ENCODE results near the gene BRD7. TPM values are rescaled to one million over a fixed set of nuclear protein-coding genes. Genes with fewer than 3 reads are reported as not detected.

BRD7 gene
- total and polyA plus RNA-seq, 10 of the 15 experiments (the other 5 are each of a cell fraction or from before 2014, with no cell fraction given), result 16.9 to 74.7 (median 52.0) TPM

- TF ChIP-seq, protein P1, sequence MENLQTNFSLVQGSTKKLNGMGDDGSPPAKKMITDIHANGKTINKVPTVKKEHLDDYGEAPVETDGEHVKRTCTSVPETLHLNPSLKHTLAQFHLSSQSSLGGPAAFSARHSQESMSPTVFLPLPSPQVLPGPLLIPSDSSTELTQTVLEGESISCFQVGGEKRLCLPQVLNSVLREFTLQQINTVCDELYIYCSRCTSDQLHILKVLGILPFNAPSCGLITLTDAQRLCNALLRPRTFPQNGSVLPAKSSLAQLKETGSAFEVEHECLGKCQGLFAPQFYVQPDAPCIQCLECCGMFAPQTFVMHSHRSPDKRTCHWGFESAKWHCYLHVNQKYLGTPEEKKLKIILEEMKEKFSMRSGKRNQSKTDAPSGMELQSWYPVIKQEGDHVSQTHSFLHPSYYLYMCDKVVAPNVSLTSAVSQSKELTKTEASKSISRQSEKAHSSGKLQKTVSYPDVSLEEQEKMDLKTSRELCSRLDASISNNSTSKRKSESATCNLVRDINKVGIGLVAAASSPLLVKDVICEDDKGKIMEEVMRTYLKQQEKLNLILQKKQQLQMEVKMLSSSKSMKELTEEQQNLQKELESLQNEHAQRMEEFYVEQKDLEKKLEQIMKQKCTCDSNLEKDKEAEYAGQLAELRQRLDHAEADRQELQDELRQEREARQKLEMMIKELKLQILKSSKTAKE (IDR thresholded peaks at IDR 0.05; ENCODE audit: low read depth, poor library complexity, severe bottlenecking), result no peak
- TF ChIP-seq EGR1 (IDR thresholded peaks at IDR 0.05; ENCODE audit: borderline replicate concordance in 1 of 2, low read depth in 2 of 2, low read length in 2 of 2) (no peak), TCF12 (IDR thresholded peaks at IDR 0.05; ENCODE audit: low read depth, low read length) (no peak), E2F8 (IDR thresholded peaks at IDR 0.05; ENCODE audit: low read depth, partially characterized antibody) (no peak), TCF7 (IDR thresholded peaks at IDR 0.05; ENCODE audit: borderline replicate concordance) (no peak), PAX8 (IDR thresholded peaks at IDR 0.05) (no peak), MEF2B (IDR thresholded peaks at IDR 0.05; ENCODE audit: partially characterized antibody, poor library complexity, severe bottlenecking) (no peak), STAT3 (IDR thresholded peaks at IDR 0.05; ENCODE audit: low read depth, low read length) (no peak), RCOR1 (conservative IDR thresholded peaks at IDR 0.05; ENCODE audit: low read depth, low read length) (no peak), GATAD2B (conservative IDR thresholded peaks at IDR 0.05; ENCODE audit: low read depth) (no peak), NR2F1 (conservative IDR thresholded peaks at IDR 0.05) (no peak), MEF2A (IDR thresholded peaks at IDR 0.05; ENCODE audit: insufficient read depth, low read depth, low read length) (no peak)
Measured at GRCh38 chr16:50281391-50282009, 87.3 kb downstream of the BRD7 start (continued).

Data from GM12878 (cell line).